Natural killer cell (primary cell): ENCODE data around the gene SCYGR4. TPM values are rescaled to one million over a fixed set of nuclear protein-coding genes. Genes with fewer than 3 reads are reported as not detected.

Source experiments
- ATAC-seq, 3 donors: fragments of 150-1000 bp in 2 of 3; fragments of 200-7000 bp in 1 of 3; cut with Tn5 transposase; 1 replicate in 1 of 3; 2 replicates in 2 of 3; pipeline ENCODE4 v1.10.0; 2021; ENCODE audit warnings: mild to moderate bottlenecking in 2 of 3, moderate library complexity in 2 of 3
- DNase-seq, 2 donors: peaks; one replicate each; pipeline versions ENCODE4 v3.0.0 to v3.0.0-alpha.2; 2013 to 2021; ENCODE audit warnings: mixed read lengths in 1 of 2
- H3K27ac ChIP-seq: one replicate; pipeline ENCODE4 v1.5.1; 2013; ENCODE audit warnings: mild to moderate bottlenecking, low read length
- H3K27me3 ChIP-seq: one replicate; pipeline ENCODE4 v1.6.1; 2013; ENCODE audit warnings: low read length; ENCODE audit not compliant: control insufficient read depth, insufficient read depth
- H3K36me3 ChIP-seq: one replicate; pipeline ENCODE4 v1.6.1; 2013; ENCODE audit warnings: low read length; ENCODE audit not compliant: control insufficient read depth, insufficient read depth
- H3K4me1 ChIP-seq: one replicate; pipeline ENCODE4 v1.6.1; 2013; ENCODE audit warnings: low read length; ENCODE audit not compliant: control insufficient read depth, insufficient read depth
- H3K4me3 ChIP-seq: one replicate; pipeline ENCODE4 v1.5.1; 2013; ENCODE audit warnings: low read length
- H3K9me3 ChIP-seq: one replicate; pipeline ENCODE4 v1.6.1; 2013; ENCODE audit warnings: low read length; ENCODE audit not compliant: control insufficient read depth, insufficient read depth
- H3K27ac Mint-ChIP-seq, 2 donors: one replicate each; pipeline ENCODE4 v1.8.0; 2022; ENCODE audit warnings: mild to moderate bottlenecking in 2 of 2, mixed read lengths in 2 of 2, moderate library complexity in 1 of 2
- H3K27me3 Mint-ChIP-seq, 2 donors: one replicate each; pipeline ENCODE4 v1.8.0; 2022; ENCODE audit warnings: low read depth in 2 of 2, mixed read lengths in 2 of 2
- H3K36me3 Mint-ChIP-seq: one replicate; pipeline ENCODE4 v1.8.0; 2022; ENCODE audit warnings: mixed read lengths
- H3K4me1 Mint-ChIP-seq, 2 donors: one replicate each; pipeline ENCODE4 v1.8.0; 2022; ENCODE audit warnings: mixed read lengths in 2 of 2
- H3K4me3 Mint-ChIP-seq: one replicate; pipeline ENCODE4 v1.8.0; 2022; ENCODE audit warnings: mild to moderate bottlenecking, moderate library complexity, mixed read lengths
- H3K9me3 Mint-ChIP-seq, 2 donors: one replicate each; pipeline ENCODE4 v1.8.0; 2022; ENCODE audit warnings: mixed read lengths in 2 of 2
- CTCF ChIP-seq: fragments of 200-600 bp; IDR thresholded peaks from one replicate; pipeline ENCODE4 v1.8.0; 2022; ENCODE audit warnings: antibody characterized with exemption
- WGBS: methylation state at CpG from one replicate; pipeline ENCODE4 v1.1.7; 2013; ENCODE audit warnings: missing lambda C conversion rate; ENCODE audit not compliant: insufficient coverage; 5-methylcytosine and 5-hydroxymethylcytosine counted together
- intact Hi-C: fragments of 100-400 bp; cut with micrococcal nuclease; formaldehyde crosslinking; loops from one replicate; pipeline ENCODE4 v1.14.2; 2022
- total RNA-seq, 4 donors: library from RNA; stranded (reverse); fragments of 120-200 nt in 1 of 4; gene quantifications; one replicate each; pipeline versions ENCODE4 v1.2.3 to v1.2.4, GENCODE V29; 2013 to 2022

The SCYGR4 gene
- total RNA-seq, 3 donors from 2014 or later (not counting 1 experiment from before 2014, with no cell fraction given) = not detected

- Mint-ChIP-seq H3K4me3 (no peak overlapping the region), H3K27me3 (peaks cover 17 to 38% of the 10 kb centered on the region in 2 donors), H3K4me1 (no peaks in the 10 kb centered on the region), H3K36me3 (peaks cover 15% of the 10 kb centered on the region), H3K27ac (no peak overlapping the region), H3K9me3 (peaks cover 2 to 8% of the 10 kb centered on the region in 2 donors)
- no peaks in the 10 kb centered on the region for H3K27me3 ChIP-seq
- intact Hi-C loops = no loop called here
- H3K36me3 ChIP-seq = no peaks in the 10 kb centered on the region
- H3K27ac ChIP-seq = no peak overlapping the region
- H3K9me3 ChIP-seq = peaks cover 20% of the 10 kb centered on the region
- TF ChIP-seq CTCF = no peak
- H3K4me3 ChIP-seq = no peak overlapping the region
- H3K4me1 ChIP-seq = no peaks in the 10 kb centered on the region
- ATAC-seq = no peak
- no peak for DNase-seq
Measured at GRCh38 chr2:227582369-227582768, 34.9 kb upstream of the SCYGR4 start.

GRCh38 chr2:227592694-227593387 is 24.5 kb upstream of the SCYGR4 start:
- no peak for ATAC-seq
- H3K4me1 Mint-ChIP-seq = peaks cover 0 to 5% of the 10 kb centered on the region in 2 donors
- Histone ChIP-seq H3K36me3 (no peaks in the 10 kb centered on the region), H3K4me1 (no peaks in the 10 kb centered on the region), H3K9me3 (no peaks in the 10 kb centered on the region), H3K27ac (no peak overlapping the region), H3K27me3 (no peaks in the 10 kb centered on the region), H3K4me3 (no peak overlapping the region)
- no peak for DNase-seq
- H3K27ac Mint-ChIP-seq = no peak overlapping the region
- no peak overlapping the region for H3K4me3 Mint-ChIP-seq
- WGBS = 82% methylated on average over 1 of the region's 1 CpG
- H3K36me3 Mint-ChIP-seq = no peaks in the 10 kb centered on the region
- TF ChIP-seq CTCF = no peak
- peaks cover 0 to 3% of the 10 kb centered on the region in 2 donors for H3K9me3 Mint-ChIP-seq
- intact Hi-C loops = no loop called here
- peaks cover 15 to 38% of the 10 kb centered on the region in 2 donors for H3K27me3 Mint-ChIP-seq

- Mint-ChIP-seq H3K36me3 (no peaks in the 10 kb centered on the region), H3K27ac (no peak overlapping the region), H3K4me3 (no peak overlapping the region), H3K4me1 (peaks cover 0 to 5% of the 10 kb centered on the region in 2 donors), H3K27me3 (peaks cover 15 to 29% of the 10 kb centered on the region in 2 donors), H3K9me3 (peaks cover 0 to 3% of the 10 kb centered on the region in 2 donors)
- ATAC-seq = no peak
- WGBS = 57% methylated on average over 2 of the region's 4 CpGs
- no peaks in the 10 kb centered on the region for H3K27me3 ChIP-seq
- no peaks in the 10 kb centered on the region for H3K9me3 ChIP-seq
- no peaks in the 10 kb centered on the region for H3K4me1 ChIP-seq
- H3K36me3 ChIP-seq = no peaks in the 10 kb centered on the region
- no peak for TF ChIP-seq CTCF
- no peak overlapping the region for H3K27ac ChIP-seq
- H3K4me3 ChIP-seq = no peak overlapping the region
- DNase-seq = no peak
- intact Hi-C loops = no loop called here
Measured at GRCh38 chr2:227595797-227596196, 21.5 kb upstream of the SCYGR4 start.

- intact Hi-C loops = no loop called here
- no peak for TF ChIP-seq CTCF
- no peak overlapping the region for H3K4me3 Mint-ChIP-seq
- no peaks in the 10 kb centered on the region for H3K36me3 Mint-ChIP-seq
- Histone ChIP-seq H3K9me3 (no peaks in the 10 kb centered on the region), H3K27me3 (no peaks in the 10 kb centered on the region), H3K27ac (no peak overlapping the region), H3K4me3 (no peak overlapping the region), H3K36me3 (no peaks in the 10 kb centered on the region), H3K4me1 (no peaks in the 10 kb centered on the region)
- DNase-seq (no peak), ATAC-seq (no peak)
- H3K9me3 Mint-ChIP-seq = peaks cover 0 to 3% of the 10 kb centered on the region in 2 donors
- peaks cover 0 to 5% of the 10 kb centered on the region in 2 donors for H3K4me1 Mint-ChIP-seq
- H3K27me3 Mint-ChIP-seq = peaks cover 12 to 24% of the 10 kb centered on the region in 2 donors
- H3K27ac Mint-ChIP-seq = no peak overlapping the region
Measured at GRCh38 chr2:227597036-227597435, 20.3 kb upstream of the SCYGR4 start.
